H1 (cell line): ENCODE measurements around the gene PACSIN2. TPM values are rescaled to one million over a fixed set of nuclear protein-coding genes. Genes with fewer than 3 reads are reported as not detected.

Source experiments
- CTCF ChIA-PET: fragments of 300-600 bp; sonication (Branson Sonifier 250); formaldehyde crosslinking; loops from one replicate; lab custom pipeline; 2021; ENCODE audit not compliant: partially characterized antibody; lab: Charles Lee
- POLR2A ChIA-PET: fragments of 300-600 bp; sonication (Branson Sonifier 250); formaldehyde crosslinking; loops from one replicate; lab custom pipeline; 2021; ENCODE audit warnings: inconsistent platforms; ENCODE audit not compliant: partially characterized antibody; lab: Charles Lee
- DNase-seq, 2 experiments: peaks; one replicate each; pipeline versions ENCODE4 v3.0.0 to v3.0.0-alpha.2; 2010 to 2022; ENCODE audit warnings: low spot score in 2 of 2, low read depth in 1 of 2, mixed read lengths in 1 of 2
- FAIRE-seq: peaks from 2 replicates; lab custom pipeline; 2011; peaks lifted over from hg19 to GRCh38; lab: Jason Lieb, UNC
- H2AFZ ChIP-seq: 2 replicates; pipeline ENCODE4 v1.8.1; 2012; ENCODE audit warnings: low read length, inconsistent platforms
- H2AK5ac ChIP-seq: 2 replicates; pipeline ENCODE4 v1.6.1; 2013; ENCODE audit warnings: low read depth, low read length
- H2BK120ac ChIP-seq: replicated peaks from 2 replicates; pipeline ENCODE3; 2013; ENCODE audit warnings: low read depth, low read length, inconsistent platforms
- H2BK12ac ChIP-seq: 2 replicates; pipeline ENCODE4 v1.6.1; 2013; ENCODE audit warnings: low read depth, low read length
- H2BK15ac ChIP-seq: 2 replicates; pipeline ENCODE4 v1.6.1; 2013; ENCODE audit warnings: low read length
- H2BK20ac ChIP-seq: 2 replicates; pipeline ENCODE4 v1.6.1; 2013; ENCODE audit warnings: low read length
- H2BK5ac ChIP-seq: 2 replicates; pipeline ENCODE4 v1.6.1; 2013; ENCODE audit warnings: low read depth, low read length
- H3K14ac ChIP-seq: 2 replicates; pipeline ENCODE4 v1.6.1; 2013; ENCODE audit warnings: inconsistent platforms; ENCODE audit not compliant: insufficient read length
- H3K18ac ChIP-seq: 2 replicates; pipeline ENCODE4 v1.6.1; 2013; ENCODE audit warnings: low read length; ENCODE audit errors: extremely low read depth
- H3K23ac ChIP-seq: 2 replicates; pipeline ENCODE4 v1.6.1; 2013; ENCODE audit warnings: inconsistent platforms; ENCODE audit not compliant: insufficient read length
- H3K23me2 ChIP-seq: 2 replicates; pipeline ENCODE4 v1.6.1; 2013; ENCODE audit warnings: low read depth, low read length
- H3K27ac ChIP-seq: 2 replicates; pipeline ENCODE4 v1.6.1; 2011; ENCODE audit warnings: low read depth, low read length, inconsistent platforms
- H3K27me3 ChIP-seq, 4 experiments: replicated peaks in 1 of 4; 1 replicate in 1 of 4; 2 replicates in 3 of 4; pipeline versions ENCODE4 v1.6.1 to v1.8.1; 2011 to 2013; ENCODE audit warnings: low read length in 3 of 4, mild to moderate bottlenecking in 3 of 4, inconsistent platforms in 2 of 4, mixed read lengths in 2 of 4, moderate library complexity in 1 of 4; ENCODE audit not compliant: control insufficient read depth in 3 of 4, insufficient read depth in 3 of 4; ENCODE audit errors: extremely low read depth in 1 of 4
- H3K36me3 ChIP-seq, 4 experiments: 2 replicates each; pipeline versions ENCODE4 v1.6.1 to v1.8.1; 2011 to 2013; ENCODE audit warnings: mild to moderate bottlenecking in 4 of 4, low read length in 3 of 4, moderate library complexity in 2 of 4, control low read depth in 1 of 4, inconsistent platforms in 1 of 4; ENCODE audit not compliant: insufficient read depth in 4 of 4, control insufficient read depth in 2 of 4
- H3K4ac ChIP-seq: replicated peaks from 2 replicates; pipeline ENCODE3; 2013; ENCODE audit warnings: low read length, low read depth, mixed read lengths, inconsistent platforms; ENCODE audit not compliant: insufficient read length
- H3K4me1 ChIP-seq, 4 experiments: replicated peaks in 1 of 4; 1 replicate in 1 of 4; 2 replicates in 3 of 4; pipeline versions ENCODE4 v1.6.1 to v1.8.1; 2011 to 2013; ENCODE audit warnings: low read length in 3 of 4, inconsistent platforms in 2 of 4, mixed read lengths in 1 of 4; ENCODE audit not compliant: insufficient read depth in 4 of 4, control insufficient read depth in 3 of 4
- H3K4me2 ChIP-seq, 2 experiments: 2 replicates each; pipeline versions ENCODE4 v1.6.1 to v1.8.1; 2011 to 2013; ENCODE audit warnings: low read depth in 2 of 2, low read length in 2 of 2, control low read depth in 1 of 2, inconsistent platforms in 1 of 2, mild to moderate bottlenecking in 1 of 2; ENCODE audit not compliant: insufficient read depth in 1 of 2
- H3K4me3 ChIP-seq, 4 experiments: fragments of 200-600, 300-600 bp in 1 of 4; sonication (generic), shearing (Covaris generic), sonication (Bioruptor Twin) in 1 of 4; 2 replicates each; pipeline versions ENCODE4 v1.5.1 to v1.8.1; 2011 to 2016; ENCODE audit warnings: low read length in 4 of 4, low read depth in 3 of 4, control low read depth in 2 of 4, inconsistent platforms in 2 of 4, mild to moderate bottlenecking in 2 of 4, mixed read lengths in 1 of 4, moderate library complexity in 1 of 4; ENCODE audit not compliant: insufficient read depth in 2 of 4; ENCODE audit errors: extremely low read depth in 1 of 4
- H3K56ac ChIP-seq: replicated peaks from 2 replicates; pipeline ENCODE3; 2013; ENCODE audit warnings: low read depth, mild to moderate bottlenecking, mixed read lengths, low read length, inconsistent platforms; ENCODE audit not compliant: insufficient read length
- H3K79me1 ChIP-seq: 2 replicates; pipeline ENCODE4 v1.6.1; 2013; ENCODE audit warnings: low read depth, low read length, control low read depth
- H3K79me2 ChIP-seq, 2 experiments: 2 replicates each; pipeline versions ENCODE4 v1.6.1 to v1.8.1; 2012 to 2013; ENCODE audit warnings: low read length in 2 of 2, mild to moderate bottlenecking in 2 of 2, inconsistent platforms in 1 of 2; ENCODE audit not compliant: insufficient read depth in 2 of 2, control insufficient read depth in 1 of 2
- H3K9ac ChIP-seq, 4 experiments: replicated peaks in 1 of 4; 1 replicate in 1 of 4; 2 replicates in 3 of 4; pipeline versions ENCODE4 v1.6.1 to v1.8.1; 2011 to 2013; ENCODE audit warnings: low read depth in 3 of 4, low read length in 3 of 4, control low read depth in 2 of 4, mild to moderate bottlenecking in 2 of 4, moderate library complexity in 2 of 4, inconsistent platforms in 1 of 4; ENCODE audit errors: extremely low read depth in 1 of 4
- H3K9me3 ChIP-seq, 2 experiments: 2 replicates each; pipeline versions ENCODE4 v1.6.1 to v1.8.1; 2012 to 2013; ENCODE audit warnings: mild to moderate bottlenecking in 2 of 2, moderate library complexity in 2 of 2, control low read depth in 1 of 2, inconsistent platforms in 1 of 2, low read depth in 1 of 2, low read length in 1 of 2, mixed read lengths in 1 of 2; ENCODE audit not compliant: insufficient read depth in 2 of 2
- H4K20me1 ChIP-seq, 2 experiments: replicated peaks in 1 of 2; 2 replicates each; pipeline versions ENCODE3 to v1.8.1; 2011 to 2013; ENCODE audit warnings: inconsistent platforms in 2 of 2, low read length in 2 of 2, mild to moderate bottlenecking in 1 of 2; ENCODE audit not compliant: insufficient read depth in 2 of 2, control insufficient read depth in 1 of 2
- H4K5ac ChIP-seq: 2 replicates; pipeline ENCODE4 v1.6.1; 2013; ENCODE audit warnings: low read length, low read depth, mixed read lengths, inconsistent platforms; ENCODE audit not compliant: insufficient read length
- H4K8ac ChIP-seq: 2 replicates; pipeline ENCODE4 v1.8.0; 2013; ENCODE audit warnings: mild to moderate bottlenecking, moderate library complexity, low read length, inconsistent platforms; ENCODE audit not compliant: insufficient read depth; ENCODE audit errors: extremely low read depth
- H4K91ac ChIP-seq: replicated peaks from 2 replicates; pipeline ENCODE3; 2013; ENCODE audit warnings: low read length, mixed read lengths, inconsistent platforms; ENCODE audit not compliant: insufficient read length
- BCL11A ChIP-seq, 2 experiments: IDR thresholded peaks; one replicate each; pipeline ENCODE4 v1.6.1; 2011; ENCODE audit warnings: low read depth in 2 of 2, low read length in 2 of 2, mild to moderate bottlenecking in 2 of 2
- CEBPB ChIP-seq: IDR thresholded peaks from 2 replicates; pipeline ENCODE4 v1.6.1; 2012; ENCODE audit warnings: low read depth, low read length
- GTF2F1 ChIP-seq: IDR thresholded peaks from 2 replicates; pipeline ENCODE4 v1.6.1; 2012; ENCODE audit warnings: low read depth, low read length, improper control_type of control experiment, borderline replicate concordance
- HDAC6 ChIP-seq: IDR thresholded peaks from one replicate; pipeline ENCODE4 v1.7.1; 2012; ENCODE audit warnings: low read depth, mild to moderate bottlenecking, inconsistent platforms, low read length, moderate library complexity
- RFX5 ChIP-seq: IDR thresholded peaks from 2 replicates; pipeline ENCODE4 v1.6.1; 2011; ENCODE audit warnings: low read depth, low read length, improper control_type of control experiment, borderline replicate concordance
- RNF2 ChIP-seq: fragments of 200-900, 300-1000 bp; sonication (generic); IDR thresholded peaks from 2 replicates; pipeline ENCODE4 v1.7.1; 2016; ENCODE audit warnings: borderline replicate concordance, low read depth, mild to moderate bottlenecking, antibody characterized with exemption, low read length; ENCODE audit not compliant: poor library complexity, severe bottlenecking; ENCODE audit errors: missing control alignments
- YY1 ChIP-seq: IDR thresholded peaks from 2 replicates; pipeline ENCODE4 v1.6.1; 2011; ENCODE audit warnings: low read depth, mild to moderate bottlenecking, low read length
- WGBS, 2 experiments: shearing (Covaris generic) in 1 of 2; methylation state at CpG; one replicate each; pipeline versions ENCODE4 v1.1.6 to v1.1.7; 2013 to 2015; ENCODE audit warnings: low lambda C conversion rate in 2 of 2, mixed read lengths in 2 of 2, inconsistent platforms in 1 of 2, low coverage in 1 of 2, missing lambda C conversion rate in 1 of 2; ENCODE audit not compliant: insufficient replicate concordance in 2 of 2, insufficient coverage in 1 of 2, insufficient read length in 1 of 2; ENCODE audit errors: extremely low coverage in 1 of 2, missing lambda C conversion rate in 1 of 2; 5-methylcytosine and 5-hydroxymethylcytosine counted together
- polyA plus RNA-seq, 7 experiments: library from polyadenylated mRNA; depleted of rRNA in 3 of 7; stranded (reverse) in 5 of 7; unstranded in 2 of 7; fragments of >200 nt in 5 of 7; fragments of 200-250 nt in 2 of 7; gene quantifications; 1 replicate in 5 of 7; 2 replicates in 1 of 7; 4 replicates in 1 of 7; pipeline versions ENCODE4 v1.2.1 to v1.2.3, GENCODE V29; 2011 to 2013; ENCODE audit warnings: missing spikeins in 2 of 7, mixed read lengths in 2 of 7
- total RNA-seq: library from RNA; stranded (reverse); fragmentation: NEBNext Ultra II Directional; extraction: Animal tissue kit (Norgen Biotek cat#: 25700); gene quantifications from 2 replicates; pipeline ENCODE4 v1.2.1, GENCODE V29; 2021

PACSIN2 gene
- total and polyA plus RNA-seq, 2 of the 8 experiments (the other 6 are each of a cell fraction or from before 2014, with no cell fraction given), result 44.8 to 64.2 TPM

DNA sequence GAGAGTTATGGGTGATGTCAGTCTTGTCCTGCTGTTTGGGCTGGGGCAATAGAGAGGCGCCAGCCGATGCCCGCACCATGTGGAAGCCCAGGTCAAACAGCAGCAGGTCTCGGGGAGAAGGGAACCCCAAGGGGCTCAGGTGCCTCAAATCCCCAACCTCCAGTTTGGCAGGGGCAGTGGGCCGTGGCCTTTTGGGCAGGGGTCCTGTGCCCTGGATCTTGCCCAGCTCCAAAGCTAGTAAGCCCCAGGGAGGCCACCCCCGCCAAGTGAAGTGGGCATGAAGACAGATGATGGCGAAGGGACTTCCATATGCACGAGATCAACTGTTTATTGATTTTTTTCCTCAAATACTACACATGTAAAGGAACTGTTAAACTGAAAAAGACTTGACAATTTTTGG is 145.5 kb downstream of the PACSIN2 start:
- no peaks in the 10 kb centered on the region; the same call in 1 of the 2 replicates for H3K79me1 ChIP-seq
- peaks cover 0 to 11% (median 8%) of the 10 kb centered on the region in 4 experiments; a peak in 5 of 8 replicates for H3K36me3 ChIP-seq
- no peak overlapping the region for H2BK120ac ChIP-seq
- no peak overlapping the region; a peak in 1 of 7 replicates for H3K9ac ChIP-seq
- H3K27me3 ChIP-seq, result no peaks in the 10 kb centered on the region
- H3K56ac ChIP-seq, result no peak overlapping the region
- H3K9me3 ChIP-seq, result no peaks in the 10 kb centered on the region
- H3K4ac ChIP-seq, result no peak overlapping the region
- H2AK5ac ChIP-seq, result no peak overlapping the region
- no peak overlapping the region for H3K14ac ChIP-seq
- no peak for TF ChIP-seq YY1
- TF ChIP-seq RFX5, result no peak
- no peak for TF ChIP-seq GTF2F1
- no peak for TF ChIP-seq CEBPB
- no peak for TF ChIP-seq BCL11A (IDR thresholded peaks at IDR 0.05; ENCODE audit: low read depth in 2 of 2, low read length in 2 of 2)
- TF ChIP-seq RNF2, result no peak
- TF ChIP-seq HDAC6, result no peak
- TF ChIP-seq, all 59 proteins: peak for 0
- Histone ChIP-seq H3K4me1 (no peaks in the 10 kb centered on the region), H2BK15ac (no peak overlapping the region), H2BK12ac (no peak overlapping the region), H4K20me1 (peaks cover 0 to 6% of the 10 kb centered on the region in 2 experiments), H3K27ac (no peak overlapping the region), H2AFZ (no peak overlapping the region), H3K18ac (no peak overlapping the region), H2BK20ac (no peak overlapping the region), H4K5ac (no peak overlapping the region), H3K4me2 (no peak overlapping the region), H4K91ac (no peak overlapping the region), H4K8ac (no peak overlapping the region), H3K23me2 (no peaks in the 10 kb centered on the region), H3K23ac (no peak overlapping the region), H2BK5ac (no peak overlapping the region), H3K4me3 (no peak overlapping the region), H3K79me2 (no peaks in the 10 kb centered on the region)
- ChIA-PET POLR2A (interaction anchor here (0.6 to 2.9 kb wide), 3 partner anchors 59 to 254 kb away, joined by 3 to 13 read pairs (median 3); partner anchors contain the start of gene POLDIP3), CTCF (interaction anchor here (1.1 to 4.9 kb wide), 12 partner anchors 8 to 191 kb away, joined by 3 to 47 read pairs (median 8); no protein-coding TSS in a partner anchor)
- DNase-seq, result no peak
- 94% methylated on average over 8 of the region's 8 CpGs; no CpG with 5 or more reads in 1 of the 2 experiments for WGBS, 2 experiments
- no peak for FAIRE-seq
